Measurements from ENCODE around the gene DPEP2.

GRCh38 chr16:67963292-67963661, 36.0 kb downstream of the DPEP2 start:
- TF ChIP-seq ZNF114 (CRISPR knock-in tag; IDR thresholded peaks at IDR 0.05) (no peak), POLR2AphosphoS5 (IDR thresholded peaks at IDR 0.05; ENCODE audit: low read depth) (no peak), CTCF (conservative IDR thresholded peaks at IDR 0.05; ENCODE audit: low read depth in 2 of 2) (no peak), REST (IDR thresholded peaks at IDR 0.05; ENCODE audit: unreplicated experiment) (no peak), CREB1 (CRISPR knock-in tag; IDR thresholded peaks at IDR 0.05; ENCODE audit: low read depth) (no peak), EZH2phosphoT487 (IDR thresholded peaks at IDR 0.05; ENCODE audit: unreplicated experiment) (no peak), EZH2 (IDR thresholded peaks at IDR 0.05; ENCODE audit: low read depth, unreplicated experiment) (no peak), JUNB (IDR thresholded peaks at IDR 0.05; ENCODE audit: unreplicated experiment) (no peak), ZNF331 (CRISPR knock-in tag; IDR thresholded peaks at IDR 0.05; ENCODE audit: low read depth) (no peak)

All from GM23338 (cell line).